Prostate gland (tissue), 2 donors: ENCODE results near the gene CROCC2.

Experiments used
- CTCF ChIP-seq, 4 experiments: fragments of 200-600 bp in 2 of 4; fragments of 450-650 bp in 2 of 4; sonication (generic) in 2 of 4; IDR thresholded peaks; 1 replicate in 3 of 4; 2 replicates in 1 of 4; pipeline ENCODE4 v1.5.1; 2016 to 2019; ENCODE audit warnings: antibody characterized with exemption in 4 of 4, mild to moderate bottlenecking in 2 of 4, moderate library complexity in 2 of 4
- POLR2A ChIP-seq: fragments of 450-650 bp; IDR thresholded peaks from one replicate; pipeline ENCODE4 v1.6.1; 2016; ENCODE audit warnings: antibody characterized with exemption, mild to moderate bottlenecking
- POLR2AphosphoS5 ChIP-seq: sonication (generic); formaldehyde crosslinking; IDR thresholded peaks from one replicate; pipeline ENCODE4 v1.6.1; 2017; ENCODE audit warnings: antibody characterized with exemption

GRCh38 chr2:240966906-240967680 is 61.0 kb downstream of the CROCC2 start:
- no peak for TF ChIP-seq POLR2A
- no peak for TF ChIP-seq CTCF (IDR thresholded peaks at IDR 0.05)
- TF ChIP-seq POLR2AphosphoS5: no peak
